Loucy (cell line): ENCODE data around the gene TSC2.

Source experiments
- H2AFZ ChIP-seq: fragments of 200-600 bp; sonication (generic); 2 replicates; pipeline ENCODE4 v1.6.0; 2016; ENCODE audit warnings: antibody characterized with exemption, mild to moderate bottlenecking, low read length, moderate library complexity
- H3F3A ChIP-seq: fragments of 200-600 bp; 2 replicates; pipeline ENCODE4 v1.6.0; 2016; ENCODE audit warnings: antibody characterized with exemption, low read depth, mild to moderate bottlenecking
- H3K27me3 ChIP-seq: fragments of 200-600 bp; sonication (generic); 2 replicates; pipeline ENCODE4 v1.6.1; 2014; ENCODE audit warnings: low read length, mild to moderate bottlenecking; ENCODE audit not compliant: insufficient read depth, poor library complexity, severe bottlenecking
- H3K36me3 ChIP-seq: fragments of 200-600 bp; sonication (generic); 2 replicates; pipeline ENCODE4 v1.6.1; 2016; ENCODE audit warnings: low read length; ENCODE audit not compliant: insufficient read depth
- H3K4me1 ChIP-seq: fragments of 200-600 bp; sonication (generic); 2 replicates; pipeline ENCODE4 v1.5.1; 2014; ENCODE audit warnings: low read length, mild to moderate bottlenecking; ENCODE audit not compliant: insufficient read depth, poor library complexity, severe bottlenecking
- H3K4me2 ChIP-seq: fragments of 200-600 bp; sonication (generic); 2 replicates; pipeline ENCODE4 v1.6.0; 2014; ENCODE audit warnings: antibody characterized with exemption, low read length, low read depth, mild to moderate bottlenecking; ENCODE audit not compliant: poor library complexity, severe bottlenecking
- H3K4me3 ChIP-seq: fragments of 200-600 bp; sonication (generic); 2 replicates; pipeline ENCODE4 v1.5.1; 2014; ENCODE audit warnings: low read length, mild to moderate bottlenecking, mixed read lengths; ENCODE audit not compliant: poor library complexity, severe bottlenecking
- H3K79me2 ChIP-seq: fragments of 200-600 bp; sonication (generic); 2 replicates; pipeline ENCODE4 v1.6.1; 2014; ENCODE audit warnings: low read length; ENCODE audit not compliant: insufficient read depth
- H3K9ac ChIP-seq: fragments of 200-600 bp; sonication (generic); 2 replicates; pipeline ENCODE4 v1.6.0; 2014; ENCODE audit warnings: mild to moderate bottlenecking, low read depth, low read length, moderate library complexity; ENCODE audit not compliant: poor library complexity, severe bottlenecking
- H3K9me2 ChIP-seq: fragments of 200-600 bp; sonication (generic); replicated peaks from 2 replicates; pipeline ENCODE4 v1.6.1; 2016; ENCODE audit warnings: low read depth, low read length, mixed read lengths
- H3K9me3 ChIP-seq: fragments of 200-600 bp; sonication (generic); 2 replicates; pipeline ENCODE4 v1.6.1; 2014; ENCODE audit warnings: mild to moderate bottlenecking, antibody characterized with exemption, low read length, low read depth; ENCODE audit not compliant: insufficient read depth
- H4K20me1 ChIP-seq: fragments of 200-600 bp; sonication (generic); 2 replicates; pipeline ENCODE4 v1.6.0; 2014; ENCODE audit warnings: antibody characterized with exemption, low read length, mild to moderate bottlenecking; ENCODE audit not compliant: insufficient read depth, poor library complexity, severe bottlenecking
- EZH2phosphoT487 ChIP-seq: fragments of 200-600 bp; IDR thresholded peaks from 2 replicates; pipeline ENCODE4 v1.6.1; 2018; ENCODE audit warnings: antibody characterized with exemption, mild to moderate bottlenecking, moderate library complexity, borderline replicate concordance
- TF ChIP-seq, protein P1 (sequence below): fragments of 200-600 bp; sonication (generic); conservative IDR thresholded peaks from 2 replicates; pipeline ENCODE4 v1.5.1; 2014; ENCODE audit warnings: mild to moderate bottlenecking, antibody characterized with exemption, low read length

Gene TSC2

DNA sequence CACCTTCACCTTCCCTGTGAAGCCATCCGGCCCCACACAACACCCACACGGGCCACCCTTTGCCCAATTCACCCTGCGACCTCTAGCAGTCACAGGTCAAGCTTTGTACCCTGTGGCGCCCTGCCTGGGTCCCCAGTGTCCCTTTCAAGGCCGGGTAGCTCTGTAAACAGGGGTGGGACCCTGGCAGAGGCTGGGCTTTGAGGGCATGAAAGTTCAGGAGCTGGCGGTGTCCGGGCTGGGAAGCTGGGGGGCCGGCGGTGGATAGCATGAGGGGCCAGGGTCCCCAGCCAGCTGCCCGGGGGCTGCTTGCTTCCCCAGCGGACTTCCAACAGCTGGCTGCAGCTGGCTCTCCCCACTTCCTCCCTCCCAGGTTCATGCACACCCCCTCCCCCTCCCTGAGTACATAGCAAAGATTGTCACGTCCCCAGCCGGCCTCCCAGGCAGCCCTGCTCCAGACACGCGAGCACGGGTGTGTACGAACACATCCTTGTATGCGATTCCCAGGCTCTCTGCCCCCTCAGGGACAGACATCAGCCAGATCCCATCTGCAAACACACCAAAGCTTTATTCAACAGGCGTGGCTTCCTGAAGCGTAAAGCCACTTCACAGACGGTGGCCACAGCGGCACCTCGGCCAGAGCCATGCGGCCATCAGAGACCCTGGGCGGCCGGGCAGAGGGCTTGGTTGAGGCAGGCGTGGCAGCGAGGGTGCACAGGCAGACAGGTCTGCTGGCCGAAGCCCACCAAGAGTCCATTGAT, 8.3 kb upstream of the TSC2 start:
- no peak overlapping the region for H3K9ac ChIP-seq
- H3K4me3 ChIP-seq: no peak overlapping the region
- H4K20me1 ChIP-seq: no peaks in the 10 kb centered on the region
- H3K4me1 ChIP-seq: no peaks in the 10 kb centered on the region
- no peaks in the 10 kb centered on the region for H3K9me2 ChIP-seq
- H3K79me2 ChIP-seq: no peaks in the 10 kb centered on the region
- no peak for TF ChIP-seq EZH2phosphoT487
- TF ChIP-seq, protein P1, sequence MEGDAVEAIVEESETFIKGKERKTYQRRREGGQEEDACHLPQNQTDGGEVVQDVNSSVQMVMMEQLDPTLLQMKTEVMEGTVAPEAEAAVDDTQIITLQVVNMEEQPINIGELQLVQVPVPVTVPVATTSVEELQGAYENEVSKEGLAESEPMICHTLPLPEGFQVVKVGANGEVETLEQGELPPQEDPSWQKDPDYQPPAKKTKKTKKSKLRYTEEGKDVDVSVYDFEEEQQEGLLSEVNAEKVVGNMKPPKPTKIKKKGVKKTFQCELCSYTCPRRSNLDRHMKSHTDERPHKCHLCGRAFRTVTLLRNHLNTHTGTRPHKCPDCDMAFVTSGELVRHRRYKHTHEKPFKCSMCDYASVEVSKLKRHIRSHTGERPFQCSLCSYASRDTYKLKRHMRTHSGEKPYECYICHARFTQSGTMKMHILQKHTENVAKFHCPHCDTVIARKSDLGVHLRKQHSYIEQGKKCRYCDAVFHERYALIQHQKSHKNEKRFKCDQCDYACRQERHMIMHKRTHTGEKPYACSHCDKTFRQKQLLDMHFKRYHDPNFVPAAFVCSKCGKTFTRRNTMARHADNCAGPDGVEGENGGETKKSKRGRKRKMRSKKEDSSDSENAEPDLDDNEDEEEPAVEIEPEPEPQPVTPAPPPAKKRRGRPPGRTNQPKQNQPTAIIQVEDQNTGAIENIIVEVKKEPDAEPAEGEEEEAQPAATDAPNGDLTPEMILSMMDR: no peak
- no peaks in the 10 kb centered on the region for H3K9me3 ChIP-seq
- H3F3A ChIP-seq: no peaks in the 10 kb centered on the region
- no peaks in the 10 kb centered on the region for H3K36me3 ChIP-seq
- no peak overlapping the region for H3K4me2 ChIP-seq
- H3K27me3 ChIP-seq: no peaks in the 10 kb centered on the region
- H2AFZ ChIP-seq: no peak overlapping the region

DNA sequence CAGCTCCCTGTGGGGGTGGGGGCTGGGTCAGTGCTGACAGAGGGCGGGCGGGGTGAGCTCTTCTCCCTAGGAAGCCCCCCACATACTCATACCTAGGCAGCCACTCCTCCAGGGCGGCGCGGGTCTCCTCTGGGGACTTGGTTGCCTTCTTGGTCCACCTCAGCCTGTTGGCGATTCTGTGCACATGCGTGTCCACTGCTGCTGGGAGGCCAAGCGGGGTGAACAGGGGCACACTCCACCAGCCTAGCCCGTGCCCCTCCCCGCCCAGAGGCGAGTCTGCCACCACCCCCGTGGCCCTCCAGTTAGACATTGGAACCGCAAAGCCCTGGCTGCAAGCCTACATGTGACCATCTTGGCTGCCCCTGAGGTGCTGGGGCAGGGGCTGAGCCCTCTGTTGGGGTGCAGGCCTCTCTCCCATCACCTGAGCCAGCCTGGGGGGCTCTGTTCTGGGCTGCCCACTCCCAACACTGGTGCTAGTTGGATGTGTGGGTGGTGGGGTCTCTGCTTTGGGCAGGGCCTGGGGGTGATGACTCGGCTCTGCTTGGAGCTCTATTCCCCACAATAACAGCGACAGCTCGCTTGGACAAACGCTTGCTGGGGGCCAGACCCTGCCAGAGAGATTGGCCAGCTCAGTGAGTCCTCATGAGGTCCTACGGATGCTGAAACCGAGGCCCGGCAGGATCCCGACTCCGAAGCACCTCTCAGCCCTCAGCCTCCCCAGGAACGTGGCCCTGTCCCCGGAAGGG, 7.6 kb upstream of the TSC2 start:
- no peaks in the 10 kb centered on the region for H3K4me1 ChIP-seq
- H3K9me3 ChIP-seq: no peaks in the 10 kb centered on the region
- no peaks in the 10 kb centered on the region for H3K36me3 ChIP-seq
- no peaks in the 10 kb centered on the region for H3K9me2 ChIP-seq
- no peak overlapping the region for H2AFZ ChIP-seq
- no peak overlapping the region for H3K4me2 ChIP-seq
- no peaks in the 10 kb centered on the region for H4K20me1 ChIP-seq
- H3K9ac ChIP-seq: no peak overlapping the region
- no peaks in the 10 kb centered on the region for H3K79me2 ChIP-seq
- no peaks in the 10 kb centered on the region for H3F3A ChIP-seq
- TF ChIP-seq, protein P1: no peak
- no peak for TF ChIP-seq EZH2phosphoT487
- no peaks in the 10 kb centered on the region for H3K27me3 ChIP-seq
- no peak overlapping the region for H3K4me3 ChIP-seq

DNA sequence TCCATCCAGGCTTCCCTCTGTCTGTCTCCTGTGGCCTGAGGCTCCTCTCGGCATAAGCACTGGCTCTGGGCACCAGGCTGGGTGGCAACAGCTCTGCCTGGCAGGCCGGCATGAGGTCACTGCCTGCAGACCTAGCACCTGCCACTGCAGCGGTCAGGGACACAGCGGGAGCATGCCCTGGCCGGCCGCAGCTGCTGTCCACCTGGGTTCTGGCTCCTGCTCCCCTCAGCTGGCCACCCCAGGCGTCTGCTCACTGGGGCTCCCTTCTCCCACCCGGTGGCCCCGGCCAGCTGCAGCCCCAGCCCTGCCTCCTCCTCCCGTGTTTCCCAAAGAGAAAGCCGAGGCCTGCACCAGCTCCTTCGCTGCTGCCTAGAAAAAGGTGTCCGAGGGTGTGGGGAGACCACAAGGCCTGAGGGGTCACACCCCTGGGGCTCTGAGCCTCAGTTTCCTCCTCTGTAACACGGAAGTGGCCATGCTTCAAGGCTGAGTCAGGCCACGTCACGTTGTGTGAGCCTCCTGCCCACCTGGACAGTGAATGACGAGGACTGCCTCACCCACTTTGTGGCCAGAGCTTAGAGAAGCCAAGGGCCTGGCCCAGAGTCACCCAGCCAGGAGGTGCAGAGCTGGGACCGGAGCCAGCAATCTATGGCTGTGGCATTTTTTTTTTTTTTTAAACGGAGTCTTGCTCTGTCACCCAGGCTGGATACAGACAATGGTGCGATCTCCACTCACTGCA, 6.8 kb upstream of the TSC2 start:
- no peaks in the 10 kb centered on the region for H3K9me2 ChIP-seq
- no peaks in the 10 kb centered on the region for H3K79me2 ChIP-seq
- H3K27me3 ChIP-seq: no peaks in the 10 kb centered on the region
- no peaks in the 10 kb centered on the region for H3K4me1 ChIP-seq
- H3K4me2 ChIP-seq: no peak overlapping the region
- no peaks in the 10 kb centered on the region for H3K9me3 ChIP-seq
- no peak overlapping the region for H3K4me3 ChIP-seq
- H3K9ac ChIP-seq: no peak overlapping the region
- H3K36me3 ChIP-seq: no peaks in the 10 kb centered on the region
- no peaks in the 10 kb centered on the region for H4K20me1 ChIP-seq
- TF ChIP-seq, protein P1: no peak
- TF ChIP-seq EZH2phosphoT487: no peak
- no peak overlapping the region for H2AFZ ChIP-seq
- H3F3A ChIP-seq: no peaks in the 10 kb centered on the region
